Gastrocnemius medialis (tissue), 4 donors: ENCODE measurements around the gene RNF112.
"Not testable (repeated sequence)": the region's sequence is repeated elsewhere in the genome, so short reads cannot be mapped to it uniquely, and the experiment has no call there.

ENCODE experiments used
- CTCF ChIP-seq, 5 experiments: fragments of 450-650 bp in 3 of 5; fragments of 200-600 bp in 2 of 5; sonication (generic) in 2 of 5; IDR thresholded peaks in 4 of 5; conservative IDR thresholded peaks in 1 of 5; 1 replicate in 4 of 5; 2 replicates in 1 of 5; pipeline ENCODE4 v1.5.1; 2016 to 2019; ENCODE audit warnings: antibody characterized with exemption in 5 of 5, mild to moderate bottlenecking in 3 of 5, moderate library complexity in 3 of 5
- POLR2A ChIP-seq, 2 donors: fragments of 450-650 bp; IDR thresholded peaks; one replicate each; pipeline ENCODE4 v1.6.1; 2017; ENCODE audit warnings: antibody characterized with exemption in 2 of 2, mild to moderate bottlenecking in 2 of 2, moderate library complexity in 2 of 2

- not testable (repeated sequence) for TF ChIP-seq CTCF (IDR thresholded peaks at IDR 0.05 in 4 of 5, conservative IDR thresholded peaks at IDR 0.05 in 1 of 5); POLR2A (IDR thresholded peaks at IDR 0.05)
Measured at GRCh38 chr17:19441288-19441687, 30.3 kb downstream of the RNF112 start.
